Kidney (tissue), 14 donors: ENCODE measurements around the gene METRN. TPM values are rescaled to one million over a fixed set of nuclear protein-coding genes. Genes with fewer than 3 reads are reported as not detected.

ENCODE experiments used
- DNase-seq, 5 donors: peaks; one replicate each; pipeline ENCODE4 v3.0.0-alpha.2; 2013 to 2020
- FAIRE-seq: peaks from 2 replicates; lab custom pipeline; 2012; peaks lifted over from hg19 to GRCh38; lab: Jason Lieb, UNC
- H3K27ac ChIP-seq, 2 donors: one replicate each; pipeline ENCODE4 v1.7.0; 2013; ENCODE audit warnings: low read depth in 2 of 2, low read length in 2 of 2, inconsistent platforms in 1 of 2
- H3K27me3 ChIP-seq: one replicate; pipeline ENCODE4 v1.7.1; 2013; ENCODE audit warnings: low read length, inconsistent platforms; ENCODE audit not compliant: control insufficient read depth, insufficient read depth
- H3K36me3 ChIP-seq, 3 donors: one replicate each; pipeline versions ENCODE4 v1.7.0 to v1.7.1; 2013; ENCODE audit warnings: low read length in 3 of 3, control low read depth in 1 of 3, inconsistent platforms in 1 of 3; ENCODE audit not compliant: insufficient read depth in 3 of 3, control insufficient read depth in 2 of 3
- H3K4me1 ChIP-seq, 3 donors: one replicate each; pipeline versions ENCODE4 v1.7.0 to v1.7.1; 2013; ENCODE audit warnings: low read length in 3 of 3, inconsistent platforms in 1 of 3, low read depth in 1 of 3; ENCODE audit not compliant: control insufficient read depth in 2 of 3, insufficient read depth in 2 of 3
- H3K4me3 ChIP-seq, 3 donors: one replicate each; pipeline versions ENCODE4 v1.7.0 to v1.8.1; 2013; ENCODE audit warnings: low read length in 3 of 3, control low read depth in 1 of 3, inconsistent platforms in 1 of 3
- H3K9ac ChIP-seq, 3 donors: one replicate each; pipeline versions ENCODE4 v1.7.0 to v1.7.1; 2013; ENCODE audit warnings: low read length in 3 of 3, control low read depth in 1 of 3, inconsistent platforms in 1 of 3
- H3K9me3 ChIP-seq, 3 donors: one replicate each; pipeline versions ENCODE4 v1.7.0 to v1.7.1; 2013; ENCODE audit warnings: low read length in 3 of 3, control low read depth in 1 of 3, inconsistent platforms in 1 of 3; ENCODE audit not compliant: control insufficient read depth in 2 of 3, insufficient read depth in 1 of 3
- CTCF ChIP-seq: IDR thresholded peaks from 3 replicates; pipeline ENCODE4 v1.5.1; 2012; ENCODE audit warnings: mild to moderate bottlenecking, moderate library complexity, borderline replicate concordance; ENCODE audit not compliant: insufficient read depth; ENCODE audit errors: extremely low read depth
- intact Hi-C: fragments of 100-400 bp; cut with DNase I; formaldehyde crosslinking; loops from one replicate; pipeline ENCODE4 v1.11.1; 2022
- polyA plus RNA-seq: library from polyadenylated mRNA; stranded (reverse); fragments of 350-450 nt; fragmentation: Illumina TruSeq; extraction: RNeasy Lipid Tissue Mini Kit (QIAGEN cat#74804); gene quantifications from one replicate; pipeline ENCODE4 v1.2.3, GENCODE V29; 2014; ENCODE audit warnings: low read depth, low replicate concordance; ENCODE audit not compliant: insufficient read depth
- total RNA-seq: library from RNA; stranded (reverse); fragmentation: NEBNext Ultra II Directional; extraction: Animal tissue kit (Norgen Biotek cat#: 25700); gene quantifications from one replicate; pipeline ENCODE4 v1.2.1, GENCODE V29; 2021
- donor health status: control.
- donor health status: control.
- donor health status: control.
- donor health status: control.
- donor health status: control.
- donor health status: DM: yes; HTN: yes; CAD: no.
- donor health status: Normal renal cell carcinoma (clear cell type).

The METRN gene
- total and polyA plus RNA-seq, 2 donors from 2014 or later: 34.9 to 114 TPM

GRCh38 chr16:715477-716199 is 720 bp downstream of the METRN start:
- no peak overlapping the region for H3K27ac ChIP-seq
- intact Hi-C loops: no loop called here
- FAIRE-seq (no peak), DNase-seq (peak in 2 of 5 donors; percentile 32 to 37)
- H3K4me3 ChIP-seq: peak overlapping the region in 1 of 3 donors; percentile 44
- peak; percentile 17 for TF ChIP-seq CTCF
- no peaks in the 10 kb centered on the region for H3K27me3 ChIP-seq
- no peaks in the 10 kb centered on the region for H3K36me3 ChIP-seq
- no peak overlapping the region for H3K9ac ChIP-seq
- H3K4me1 ChIP-seq: peaks cover 0 to 33% (median 4%) of the 10 kb centered on the region in 3 donors
- H3K9me3 ChIP-seq: no peaks in the 10 kb centered on the region

GRCh38 chr16:716200-716568 is 1.3 kb downstream of the METRN start:
- Histone ChIP-seq H3K4me1 (peaks cover 0 to 34% (median 4%) of the 10 kb centered on the region in 3 donors), H3K9ac (no peak overlapping the region), H3K4me3 (peak overlapping the region in 1 of 3 donors; percentile 41), H3K27me3 (no peaks in the 10 kb centered on the region), H3K36me3 (no peaks in the 10 kb centered on the region), H3K9me3 (no peaks in the 10 kb centered on the region), H3K27ac (no peak overlapping the region)
- TF ChIP-seq CTCF: no peak
- FAIRE-seq (no peak), DNase-seq (peak in 3 of 5 donors; percentile 58 to 66 (median 59))
- intact Hi-C loops: no loop called here

- intact Hi-C loops: no loop called here
- no peak overlapping the region for H3K27ac ChIP-seq
- TF ChIP-seq CTCF: no peak
- H3K4me1 ChIP-seq: peaks cover 0 to 37% (median 4%) of the 10 kb centered on the region in 3 donors
- no peaks in the 10 kb centered on the region for H3K27me3 ChIP-seq
- no peak overlapping the region for H3K9ac ChIP-seq
- FAIRE-seq: no peak
- H3K4me3 ChIP-seq: no peak overlapping the region
- no peaks in the 10 kb centered on the region for H3K36me3 ChIP-seq
- no peaks in the 10 kb centered on the region for H3K9me3 ChIP-seq
- DNase-seq: no peak
Observed at GRCh38 chr16:716768-717325, 1.9 kb downstream of the METRN start.
